Astrocyte (in vitro differentiated cells and primary cell): ENCODE data around the gene FYN.

Source experiments
- EZH2 ChIP-seq: IDR thresholded peaks from 2 replicates; pipeline ENCODE4 v1.6.1; 2012; ENCODE audit warnings: mild to moderate bottlenecking, low read length, inconsistent platforms; ENCODE audit not compliant: insufficient read depth
- TF ChIP-seq, protein P1 (sequence below): IDR thresholded peaks from 2 replicates; pipeline ENCODE4 v1.5.1; 2011; ENCODE audit warnings: low read depth, mild to moderate bottlenecking, inconsistent platforms, low read length, moderate library complexity; ENCODE audit not compliant: insufficient read depth

DNA sequence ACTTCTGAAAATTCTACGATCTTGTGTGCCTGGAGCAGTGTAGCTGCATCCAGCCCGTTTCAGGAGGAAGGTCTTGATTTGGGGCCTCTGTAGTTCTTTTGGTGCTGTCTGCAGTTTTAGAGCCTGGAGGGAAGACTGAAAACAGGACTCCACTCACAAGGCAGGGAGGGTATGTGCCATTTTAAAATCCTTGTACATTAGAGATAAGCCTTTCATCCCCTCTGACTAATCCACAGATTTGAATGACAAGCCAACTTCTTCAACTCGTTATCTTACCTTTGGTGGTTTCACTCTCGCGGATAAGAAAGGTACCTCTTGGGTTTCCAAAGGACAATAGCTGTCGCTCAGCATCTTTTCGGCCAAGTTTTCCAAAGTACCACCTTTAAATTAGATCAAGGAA, 169.5 kb downstream of the FYN start:
- TF ChIP-seq, protein P1, sequence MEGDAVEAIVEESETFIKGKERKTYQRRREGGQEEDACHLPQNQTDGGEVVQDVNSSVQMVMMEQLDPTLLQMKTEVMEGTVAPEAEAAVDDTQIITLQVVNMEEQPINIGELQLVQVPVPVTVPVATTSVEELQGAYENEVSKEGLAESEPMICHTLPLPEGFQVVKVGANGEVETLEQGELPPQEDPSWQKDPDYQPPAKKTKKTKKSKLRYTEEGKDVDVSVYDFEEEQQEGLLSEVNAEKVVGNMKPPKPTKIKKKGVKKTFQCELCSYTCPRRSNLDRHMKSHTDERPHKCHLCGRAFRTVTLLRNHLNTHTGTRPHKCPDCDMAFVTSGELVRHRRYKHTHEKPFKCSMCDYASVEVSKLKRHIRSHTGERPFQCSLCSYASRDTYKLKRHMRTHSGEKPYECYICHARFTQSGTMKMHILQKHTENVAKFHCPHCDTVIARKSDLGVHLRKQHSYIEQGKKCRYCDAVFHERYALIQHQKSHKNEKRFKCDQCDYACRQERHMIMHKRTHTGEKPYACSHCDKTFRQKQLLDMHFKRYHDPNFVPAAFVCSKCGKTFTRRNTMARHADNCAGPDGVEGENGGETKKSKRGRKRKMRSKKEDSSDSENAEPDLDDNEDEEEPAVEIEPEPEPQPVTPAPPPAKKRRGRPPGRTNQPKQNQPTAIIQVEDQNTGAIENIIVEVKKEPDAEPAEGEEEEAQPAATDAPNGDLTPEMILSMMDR: no peak
- TF ChIP-seq EZH2: no peak
